ENCODE measurements around the gene LSAMP. TPM values are rescaled to one million over a fixed set of nuclear protein-coding genes. Genes with fewer than 3 reads are reported as not detected.

The LSAMP gene
- total and polyA plus RNA-seq, 2 of the 13 experiments (the other 11 are each of a cell fraction or from before 2014, with no cell fraction given): not detected

- TF ChIP-seq ZBTB40 (IDR thresholded peaks at IDR 0.05) (no peak), ZBTB40 (CRISPR knock-in tag; IDR thresholded peaks at IDR 0.05) (no peak), CEBPB (IDR thresholded peaks at IDR 0.05; ENCODE audit: borderline replicate concordance, low read depth, low read length) (no peak), ZNF879 (CRISPR knock-in tag; IDR thresholded peaks at IDR 0.05) (0 out of 2 replicates have a peak, but pooled peaks have one; percentile 51), ZNF597 (CRISPR knock-in tag; IDR thresholded peaks at IDR 0.05) (no peak), MIXL1 (CRISPR knock-in tag; IDR thresholded peaks at IDR 0.05) (peak; percentile 9; the same call in 1 of the 2 replicates), KDM5B (CRISPR knock-in tag; IDR thresholded peaks at IDR 0.05; ENCODE audit: borderline replicate concordance) (peak; percentile 48; the same call in 1 of the 2 replicates), YY1 (IDR thresholded peaks at IDR 0.05; ENCODE audit: insufficient read depth, insufficient replicate concordance, low read depth, low read length) (peak; percentile 61), ZBTB42 (CRISPR knock-in tag; IDR thresholded peaks at IDR 0.05) (0 out of 2 replicates have a peak, but pooled peaks have one; percentile 34), ZNF775 (CRISPR knock-in tag; IDR thresholded peaks at IDR 0.05; ENCODE audit: borderline replicate concordance) (no peak), ZNF451 (CRISPR knock-in tag; IDR thresholded peaks at IDR 0.05) (peak; percentile 66), ZNF713 (CRISPR knock-in tag; IDR thresholded peaks at IDR 0.05) (no peak), RELA (CRISPR knock-in tag; IDR thresholded peaks at IDR 0.05) (no peak), CENPT (CRISPR knock-in tag; IDR thresholded peaks at IDR 0.05; ENCODE audit: low read depth) (no peak), HDAC6 (IDR thresholded peaks at IDR 0.05; ENCODE audit: low read depth, low read length) (no peak), ZNF160 (CRISPR knock-in tag; IDR thresholded peaks at IDR 0.05) (no peak; the same call in 1 of the 2 replicates)
- TF ChIP-seq, protein P1, sequence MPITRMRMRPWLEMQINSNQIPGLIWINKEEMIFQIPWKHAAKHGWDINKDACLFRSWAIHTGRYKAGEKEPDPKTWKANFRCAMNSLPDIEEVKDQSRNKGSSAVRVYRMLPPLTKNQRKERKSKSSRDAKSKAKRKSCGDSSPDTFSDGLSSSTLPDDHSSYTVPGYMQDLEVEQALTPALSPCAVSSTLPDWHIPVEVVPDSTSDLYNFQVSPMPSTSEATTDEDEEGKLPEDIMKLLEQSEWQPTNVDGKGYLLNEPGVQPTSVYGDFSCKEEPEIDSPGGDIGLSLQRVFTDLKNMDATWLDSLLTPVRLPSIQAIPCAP (CRISPR knock-in tag; IDR thresholded peaks at IDR 0.05; ENCODE audit: low read depth): no peak
- TF ChIP-seq, protein P2, sequence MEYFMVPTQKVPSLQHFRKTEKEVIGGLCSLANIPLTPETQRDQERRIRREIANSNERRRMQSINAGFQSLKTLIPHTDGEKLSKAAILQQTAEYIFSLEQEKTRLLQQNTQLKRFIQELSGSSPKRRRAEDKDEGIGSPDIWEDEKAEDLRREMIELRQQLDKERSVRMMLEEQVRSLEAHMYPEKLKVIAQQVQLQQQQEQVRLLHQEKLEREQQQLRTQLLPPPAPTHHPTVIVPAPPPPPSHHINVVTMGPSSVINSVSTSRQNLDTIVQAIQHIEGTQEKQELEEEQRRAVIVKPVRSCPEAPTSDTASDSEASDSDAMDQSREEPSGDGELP (IDR thresholded peaks at IDR 0.05; ENCODE audit: borderline replicate concordance, low read depth): peak; percentile 57; the same call in 1 of the 2 replicates
These were observed 661.1 kb downstream of the LSAMP start (continued) for GRCh38 chr3:115783938-115784738.

All from HepG2 (cell line).